Activated T-helper 1 cell treated with Interleukin-2 at 50 U/mL for 16 hours (primary cell): ENCODE measurements around the gene C11orf52.
"Not testable (repeated sequence)": the region's sequence is repeated elsewhere in the genome, so short reads cannot be mapped to it uniquely, and the experiment has no call there.

Source experiments
- DNase-seq: peaks from one replicate; pipeline ENCODE4 v3.0.0-alpha.2; 2020; ENCODE audit warnings: low read depth

Gene C11orf52, protein sequence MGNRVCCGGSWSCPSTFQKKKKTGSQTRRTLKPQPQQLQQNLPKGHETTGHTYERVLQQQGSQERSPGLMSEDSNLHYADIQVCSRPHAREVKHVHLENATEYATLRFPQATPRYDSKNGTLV

DNA sequence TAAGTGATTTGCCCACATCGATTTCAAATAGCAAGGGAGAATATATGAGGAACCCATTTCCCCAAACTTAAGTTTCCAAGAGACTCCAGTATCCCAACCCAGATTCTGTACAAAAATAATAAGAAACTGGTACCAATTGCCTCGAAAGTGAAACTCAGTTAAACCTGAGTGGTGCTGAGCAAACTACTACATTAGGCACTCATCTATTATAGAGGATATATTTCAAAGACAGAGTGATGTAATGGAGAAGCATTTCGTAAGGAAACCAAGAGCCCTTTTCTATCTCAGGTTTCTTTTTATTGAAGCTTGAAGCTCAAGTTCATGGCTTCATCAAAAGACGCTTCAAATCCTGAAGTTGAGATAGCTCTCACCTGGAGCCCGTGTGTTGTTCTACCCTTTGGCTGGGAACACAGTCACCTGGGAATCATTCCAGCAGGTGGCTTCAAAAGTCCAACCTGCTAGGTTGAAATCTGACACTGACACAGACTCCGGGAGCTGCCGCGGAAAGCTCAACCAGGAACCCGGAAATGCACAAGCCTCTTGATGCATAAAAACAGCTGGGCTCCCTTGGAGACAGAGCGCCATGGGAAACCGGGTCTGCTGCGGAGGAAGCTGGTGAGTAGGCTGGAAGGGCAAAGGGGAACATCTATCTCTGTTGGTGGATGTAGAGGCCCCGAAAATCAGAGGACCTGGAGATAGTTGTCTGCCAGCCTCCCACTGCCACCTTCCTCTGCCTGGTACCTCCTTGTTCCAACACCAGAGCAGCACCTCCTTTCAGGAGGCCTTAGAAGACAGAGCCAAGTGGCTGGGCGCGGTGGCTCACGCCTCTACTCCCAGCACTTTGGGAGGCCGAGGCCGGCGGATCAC, at the start of gene C11orf52:
Gene C11orf52 (plus strand): TSS at position 524 of the 867 bp plus-strand sequence. CDS start 60 bp downstream, at position 584.
- DNase-seq: no peak

DNA sequence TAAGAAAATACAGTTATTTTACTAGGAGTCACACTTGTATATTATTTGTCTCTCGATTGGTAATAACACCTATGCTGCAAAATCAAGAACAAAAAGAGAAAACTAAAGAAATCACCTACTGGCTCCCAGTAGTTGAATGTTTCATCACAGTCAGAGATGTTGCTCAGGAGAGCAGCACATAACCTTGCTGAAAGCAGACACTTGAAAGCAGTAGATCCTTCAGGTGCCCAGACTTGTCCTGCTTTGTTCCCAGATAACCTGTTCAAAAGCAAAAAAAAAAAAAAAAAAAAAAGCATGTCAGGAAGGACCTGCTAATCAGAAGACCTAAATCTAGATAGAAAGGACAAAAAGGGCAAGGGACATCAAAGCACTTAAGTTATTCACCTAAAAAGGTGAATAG, 48.6 kb upstream of the C11orf52 start:
- DNase-seq: no peak

DNA sequence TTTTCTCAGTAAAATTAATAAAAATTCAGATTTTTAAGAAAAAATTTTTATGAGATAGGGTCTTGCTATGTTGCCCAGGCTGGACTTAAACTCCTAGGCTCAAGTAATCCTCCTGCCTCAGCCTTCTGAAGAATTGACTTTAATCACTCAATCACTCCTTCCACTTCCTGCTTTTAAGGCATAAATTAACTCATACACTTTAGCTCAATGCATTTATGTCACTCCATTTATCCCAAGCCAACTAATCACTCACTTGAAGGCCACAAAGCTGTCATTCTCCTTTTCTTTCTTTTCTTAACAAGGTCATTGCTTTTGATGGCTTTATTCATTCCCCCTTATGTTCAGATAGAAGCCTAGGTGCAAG, 48.2 kb upstream of the C11orf52 start:
- no peak for DNase-seq

DNA sequence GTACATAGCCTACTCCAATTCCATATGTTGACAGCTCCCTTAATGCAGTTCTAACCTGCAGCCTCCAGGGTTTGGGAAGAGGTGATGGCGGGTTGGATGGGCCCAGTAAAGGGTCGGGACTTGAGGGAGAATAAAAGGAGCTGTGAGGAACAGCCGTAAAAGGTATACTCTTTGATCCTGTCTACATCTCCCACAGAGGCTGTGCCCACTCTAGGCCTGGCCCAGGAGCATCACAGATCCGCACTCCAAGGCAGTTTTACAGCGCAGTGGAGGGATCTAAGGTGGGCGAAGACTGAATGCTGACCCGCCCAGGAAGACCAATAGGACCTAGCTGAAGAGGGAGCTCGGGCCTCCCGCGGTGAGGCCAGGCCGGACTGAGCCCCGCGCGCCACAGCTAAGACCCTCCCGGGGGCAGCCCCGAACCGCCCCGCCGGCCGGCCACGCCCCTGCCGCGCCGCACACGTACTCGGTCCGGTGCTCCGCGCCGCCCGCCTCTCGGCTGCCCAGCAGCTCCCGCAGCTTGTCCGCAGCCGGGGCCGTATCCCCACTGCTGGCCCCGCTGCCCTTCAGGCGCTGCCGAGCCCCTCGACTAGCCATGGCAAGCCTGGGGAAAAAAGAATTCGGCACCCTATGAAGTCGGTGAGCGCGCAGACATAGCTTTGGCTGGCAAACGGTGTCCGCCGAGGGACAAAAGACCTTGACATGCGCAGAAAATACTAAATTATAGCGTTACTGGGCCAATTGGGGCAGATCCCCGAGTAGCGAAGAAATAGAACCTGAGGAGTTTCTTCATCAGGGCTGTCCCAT, 47.6 kb upstream of the C11orf52 start, which contains the start of gene ALG9:
Gene ALG9 (minus strand): TSS at position 696 of the 807 bp plus-strand sequence. CDS start 99 bp downstream, at position 597.
- peak; percentile 77 for DNase-seq

DNA sequence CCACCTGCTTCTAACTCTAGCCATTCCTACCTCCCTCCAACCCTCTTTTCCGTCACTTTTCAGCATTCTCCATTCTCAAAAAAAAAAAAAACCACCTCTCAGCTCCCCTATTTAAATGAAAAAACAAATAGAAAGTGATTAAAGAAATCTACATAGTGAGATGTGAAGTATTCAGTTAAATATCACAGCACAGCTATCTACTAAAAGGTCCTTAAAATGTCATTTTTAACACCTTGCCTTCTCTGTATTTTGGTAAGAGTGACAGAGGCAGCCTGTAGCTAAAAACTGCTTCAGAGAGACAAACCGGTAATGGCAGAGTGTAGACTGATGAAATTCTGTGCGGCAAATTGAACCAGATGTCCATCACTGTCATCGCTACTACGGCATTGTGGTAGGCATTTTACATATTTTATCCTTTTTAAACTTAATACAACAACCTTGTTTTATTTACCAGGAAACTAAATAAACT, 47.0 kb upstream of the C11orf52 start:
- DNase-seq: no peak

DNA sequence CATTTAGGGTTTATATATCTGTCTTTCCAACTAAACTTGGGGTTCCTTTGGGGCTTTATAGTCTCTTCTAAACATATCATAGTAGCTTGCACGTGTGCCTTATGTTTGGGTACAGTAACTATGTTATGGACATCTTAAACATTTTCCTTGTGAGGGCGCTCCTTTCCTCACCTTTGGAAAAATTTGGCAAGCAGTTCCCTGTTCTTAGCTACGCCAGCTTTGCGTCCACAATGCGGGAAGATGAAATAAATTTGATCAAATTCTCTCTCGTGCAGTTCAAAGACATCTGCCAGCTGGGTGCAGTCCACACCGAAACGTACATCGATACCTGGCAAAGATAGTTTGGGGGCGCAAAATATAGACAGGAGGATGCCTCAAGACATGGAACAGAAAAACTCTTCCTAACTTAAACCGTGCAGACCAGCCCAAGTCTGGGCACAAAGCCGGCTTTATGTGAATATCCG, 40.3 kb upstream of the C11orf52 start:
- no peak for DNase-seq

DNA sequence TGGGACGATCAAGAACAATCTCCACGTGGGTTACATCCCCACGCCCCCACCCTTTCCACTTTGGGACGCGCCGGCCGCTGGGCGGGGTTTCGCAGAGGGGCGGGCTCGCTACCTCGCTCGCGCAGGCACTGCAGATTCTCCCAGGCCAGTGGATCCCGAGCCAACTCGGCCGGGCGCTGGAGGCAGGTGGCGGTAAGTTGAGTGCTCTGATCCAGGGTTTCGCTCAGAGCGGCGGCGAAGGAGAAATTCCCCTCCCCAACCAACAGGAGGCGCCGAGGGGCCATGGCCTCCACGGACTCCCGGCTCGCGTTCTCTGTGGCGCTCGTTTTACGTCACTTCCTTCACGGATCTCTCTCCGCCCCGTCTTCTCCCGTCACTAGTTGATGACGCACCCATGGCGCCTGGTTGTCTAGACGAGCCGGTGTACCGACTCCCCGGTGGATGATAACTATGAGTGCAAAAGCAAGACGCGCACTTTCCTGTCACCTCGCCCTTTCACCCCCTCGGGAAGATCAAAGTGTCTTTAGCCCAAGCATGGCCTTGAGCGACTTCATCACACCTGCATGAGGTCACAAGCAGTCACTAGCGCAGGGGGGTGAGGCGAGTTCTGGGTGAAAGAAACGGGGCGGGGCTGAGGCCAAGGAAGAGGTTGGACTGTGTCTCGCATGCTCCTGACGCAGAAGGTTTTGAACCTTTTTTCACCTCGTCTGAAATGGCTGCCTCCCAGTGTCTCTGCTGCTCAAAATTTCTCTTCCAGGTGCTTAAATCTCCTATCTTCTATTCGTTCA, 39.7 kb upstream of the C11orf52 start, which contains the start of the genes CFAP68 and FDXACB1:
Gene CFAP68 (plus strand): TSS at position 693 of the 788 bp plus-strand sequence. CDS start 20 bp downstream, at position 713.
Gene FDXACB1 (minus strand): TSS at position 317 of the 788 bp plus-strand sequence. CDS start 33 bp downstream, at position 284.
- peak; percentile 87 for DNase-seq

DNA sequence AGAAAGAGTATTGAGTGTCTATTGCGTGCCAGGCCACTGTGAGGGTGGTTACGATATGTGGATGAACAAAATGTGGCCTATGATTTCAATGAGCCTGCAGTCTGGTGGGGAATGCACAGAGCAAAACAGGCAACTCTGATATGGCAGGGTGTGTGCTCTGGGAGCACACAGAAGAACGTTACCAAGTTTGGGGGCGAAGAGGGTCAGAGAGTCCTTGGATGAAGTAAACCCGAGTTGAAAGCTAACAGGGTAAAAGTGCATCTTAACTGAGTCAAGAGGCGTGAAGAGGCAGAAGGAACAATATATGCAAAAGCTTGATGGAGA, 39.1 kb upstream of the C11orf52 start:
- DNase-seq: no peak

DNA sequence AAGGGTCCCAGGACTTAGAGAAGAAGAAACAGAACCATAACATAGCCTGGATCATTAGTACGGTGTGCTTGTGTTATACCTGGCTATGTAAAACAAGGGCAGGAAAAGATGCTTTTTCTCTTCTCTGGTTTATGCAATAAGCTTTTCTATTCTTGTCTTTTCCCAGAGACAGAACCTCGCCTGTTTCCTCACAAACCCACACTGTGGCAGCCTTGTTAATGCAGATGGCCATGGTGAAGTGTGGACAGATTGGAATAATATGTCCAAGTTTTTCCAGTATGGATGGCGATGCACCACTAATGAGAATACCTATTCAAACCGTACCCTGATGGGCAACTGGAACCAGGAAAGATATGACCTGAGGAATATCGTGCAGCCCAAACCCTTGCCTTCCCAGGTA, 36.5 kb upstream of the C11orf52 start:
- DNase-seq: no peak

DNA sequence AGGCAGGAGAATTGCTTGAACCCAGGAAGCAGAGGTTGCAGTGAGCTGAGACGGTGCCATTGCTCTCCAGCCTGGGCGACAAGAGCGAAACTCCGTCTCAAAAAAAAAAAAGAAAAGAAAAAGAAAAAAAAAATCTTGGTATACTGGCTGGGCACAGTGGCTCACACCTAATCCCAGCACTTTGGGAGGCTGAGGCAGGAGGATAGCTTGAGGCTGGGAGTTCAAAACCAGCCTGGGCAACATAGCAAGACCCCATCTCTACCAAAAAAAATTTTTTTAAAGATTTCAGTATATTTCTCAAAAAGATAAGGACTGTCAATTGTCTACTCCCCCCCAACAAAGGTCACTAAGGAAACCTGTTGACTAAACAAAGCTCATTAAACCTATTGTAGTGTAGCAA, 33.7 kb upstream of the C11orf52 start:
- DNase-seq: not testable (repeated sequence)

DNA sequence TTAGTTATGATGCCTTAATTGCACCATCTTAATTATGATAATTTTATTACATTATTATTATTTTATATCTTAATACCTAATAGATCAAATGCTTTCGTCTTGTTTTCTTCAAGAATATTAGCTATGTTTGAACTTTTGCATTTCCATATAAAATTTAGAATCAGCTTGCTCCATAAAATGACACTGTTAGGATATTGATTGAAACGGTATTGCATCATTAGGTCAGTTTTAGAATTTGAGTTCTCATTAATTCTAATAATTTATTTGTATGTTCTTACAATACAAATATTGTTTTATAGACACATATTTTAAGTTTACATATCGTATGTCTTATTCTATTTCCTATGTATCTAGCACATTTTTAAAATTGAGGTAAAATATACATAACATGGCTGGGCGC, 32.7 kb upstream of the C11orf52 start:
- no peak for DNase-seq

DNA sequence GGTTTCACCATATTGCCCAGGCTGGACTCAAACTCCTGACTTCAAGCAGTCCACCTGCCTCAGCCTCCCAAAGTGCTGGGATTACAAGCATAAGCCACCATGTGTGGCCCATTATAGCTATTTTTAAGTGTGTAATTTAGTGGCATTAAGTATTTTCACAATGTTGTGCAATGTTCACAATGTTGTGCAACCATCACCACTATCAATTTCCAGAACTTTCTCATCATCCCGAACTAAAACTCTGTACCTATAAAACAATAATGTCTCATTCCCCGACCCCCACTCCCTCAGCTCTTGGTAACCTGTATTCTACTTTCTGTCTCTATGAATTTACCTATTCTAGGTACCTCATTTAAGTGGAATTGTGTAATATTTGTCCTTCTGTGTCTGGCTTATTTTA, 31.9 kb upstream of the C11orf52 start:
- DNase-seq: no peak

DNA sequence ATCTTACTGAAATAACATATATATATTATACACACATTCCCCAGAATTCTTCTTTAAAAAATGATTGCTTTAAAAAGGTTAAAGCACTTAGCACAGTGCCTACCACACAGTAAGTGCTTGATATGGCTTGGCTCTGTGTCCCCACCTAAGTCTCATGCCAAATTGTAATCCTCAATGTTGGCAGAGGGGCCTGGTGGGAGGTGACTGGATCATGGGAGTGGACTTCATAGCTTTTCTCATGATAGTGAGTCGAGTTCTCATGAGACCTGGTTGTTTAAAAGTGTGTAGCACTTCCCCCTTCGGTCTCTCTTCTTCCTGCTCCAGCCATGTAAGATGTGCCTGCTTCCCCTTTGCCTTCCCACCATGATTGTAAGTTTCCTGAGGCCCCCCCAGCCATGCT, 13.3 kb upstream of the C11orf52 start:
- no peak for DNase-seq

DNA sequence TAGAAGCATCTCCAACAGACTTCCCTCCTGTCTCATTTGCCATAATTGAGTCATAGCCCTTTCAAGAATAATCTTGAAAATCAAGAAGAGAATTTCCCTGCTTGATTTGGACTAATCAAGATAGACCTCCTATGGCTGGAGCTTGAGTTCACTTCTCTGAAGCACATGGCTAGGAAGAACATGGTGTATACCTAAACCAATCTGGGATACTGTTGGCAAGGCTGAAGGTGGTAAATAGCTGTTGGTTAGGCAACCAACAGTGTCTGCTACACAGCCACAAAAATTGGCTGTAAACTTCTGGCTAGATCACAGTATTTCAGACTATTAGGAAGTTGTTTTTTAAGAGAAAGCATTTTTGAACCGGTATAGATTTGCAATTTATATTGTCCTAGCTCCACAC, 12.0 kb upstream of the C11orf52 start:
- DNase-seq: no peak

DNA sequence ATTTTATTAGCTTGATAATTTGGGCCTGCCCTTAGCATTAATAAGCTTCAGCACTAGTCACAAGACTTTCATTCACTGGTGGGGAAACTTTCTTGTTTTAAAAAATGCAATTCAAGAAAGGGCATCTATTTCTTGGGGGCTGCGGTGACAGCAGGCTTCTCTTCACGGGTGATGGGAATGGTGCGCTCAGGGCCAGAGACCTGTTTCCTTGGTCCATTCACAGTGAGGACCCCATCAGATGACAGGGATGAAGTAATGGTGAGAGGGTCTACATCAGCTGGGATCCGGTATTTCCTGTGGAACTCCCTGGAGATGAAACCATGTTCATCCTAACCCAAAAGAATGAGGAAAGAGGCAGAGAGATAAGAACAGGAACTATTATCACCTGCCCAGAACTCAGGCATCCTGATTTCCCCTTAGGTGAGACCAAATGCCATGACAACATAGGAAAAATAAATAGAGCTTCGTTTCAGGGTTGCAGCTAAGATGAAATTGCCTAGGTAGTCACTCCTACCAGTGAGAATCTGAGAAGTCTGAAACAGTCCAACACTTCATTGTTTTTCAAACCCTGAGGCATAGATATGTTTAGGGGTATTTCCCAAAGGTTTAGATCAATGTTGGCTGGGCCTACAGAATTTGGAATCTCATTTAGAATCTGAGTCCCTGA, 9.9 kb upstream of the C11orf52 start:
- no peak for DNase-seq

DNA sequence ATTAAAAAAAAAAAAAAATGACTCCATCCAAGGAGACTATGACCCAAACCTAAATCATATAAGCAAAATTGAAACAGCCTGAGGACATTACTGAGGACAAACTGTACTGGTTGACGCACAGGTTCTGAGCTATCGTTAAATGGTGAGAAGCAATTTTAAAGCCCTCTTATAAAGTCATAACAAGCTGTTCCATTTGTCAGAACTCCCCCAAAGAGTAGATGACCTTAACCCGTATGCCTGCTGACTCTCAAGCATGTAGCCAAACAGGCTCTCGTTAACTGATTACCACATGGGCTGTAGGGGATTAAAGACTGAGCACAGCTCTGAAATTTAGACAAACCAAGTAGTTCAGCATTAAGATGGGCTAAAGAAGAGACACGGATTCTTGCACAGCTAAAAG, 9.3 kb upstream of the C11orf52 start:
- no peak for DNase-seq

DNA sequence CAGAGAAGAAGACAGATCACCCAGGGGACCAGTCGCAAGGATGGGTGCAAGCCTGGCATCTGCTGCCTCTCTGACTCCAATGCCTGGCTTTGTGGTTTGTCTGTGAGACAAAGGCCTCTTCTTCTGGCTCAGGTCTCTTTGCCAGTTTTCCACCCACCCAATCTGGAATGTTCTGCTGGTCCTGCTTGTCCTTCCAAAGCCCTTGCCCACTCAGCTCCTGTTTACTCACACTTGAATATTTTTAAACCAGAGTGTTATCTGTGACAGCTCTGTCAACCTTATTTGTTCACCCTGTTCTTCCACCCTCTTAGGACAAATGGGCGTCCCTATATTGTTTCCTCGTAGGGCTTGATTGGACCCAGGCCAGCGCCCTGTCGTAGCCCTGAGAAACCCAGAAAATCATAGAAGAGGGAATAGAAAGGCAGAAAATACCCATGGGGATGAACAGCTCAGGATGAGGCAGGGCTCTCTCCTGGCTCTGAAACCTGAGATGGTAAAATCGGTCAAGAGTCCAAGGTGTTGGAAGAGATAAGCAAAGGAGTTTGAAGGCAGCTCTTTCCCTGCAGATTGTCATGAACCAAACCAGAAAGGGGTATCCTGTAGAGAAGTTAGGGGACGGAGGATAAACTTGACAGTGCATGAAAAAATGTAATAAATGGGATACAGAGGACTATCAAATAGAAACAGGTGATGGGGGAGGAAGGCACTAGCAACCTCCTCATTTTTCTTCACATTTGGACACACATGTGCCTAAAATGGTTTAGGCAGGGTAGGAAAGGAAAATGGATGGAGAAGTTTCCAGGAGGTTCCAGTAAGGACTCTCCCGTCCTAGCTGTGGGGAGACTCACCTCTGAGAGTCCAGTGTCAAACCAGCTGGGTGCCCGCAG, 7.8 kb upstream of the C11orf52 start:
- DNase-seq: no peak

DNA sequence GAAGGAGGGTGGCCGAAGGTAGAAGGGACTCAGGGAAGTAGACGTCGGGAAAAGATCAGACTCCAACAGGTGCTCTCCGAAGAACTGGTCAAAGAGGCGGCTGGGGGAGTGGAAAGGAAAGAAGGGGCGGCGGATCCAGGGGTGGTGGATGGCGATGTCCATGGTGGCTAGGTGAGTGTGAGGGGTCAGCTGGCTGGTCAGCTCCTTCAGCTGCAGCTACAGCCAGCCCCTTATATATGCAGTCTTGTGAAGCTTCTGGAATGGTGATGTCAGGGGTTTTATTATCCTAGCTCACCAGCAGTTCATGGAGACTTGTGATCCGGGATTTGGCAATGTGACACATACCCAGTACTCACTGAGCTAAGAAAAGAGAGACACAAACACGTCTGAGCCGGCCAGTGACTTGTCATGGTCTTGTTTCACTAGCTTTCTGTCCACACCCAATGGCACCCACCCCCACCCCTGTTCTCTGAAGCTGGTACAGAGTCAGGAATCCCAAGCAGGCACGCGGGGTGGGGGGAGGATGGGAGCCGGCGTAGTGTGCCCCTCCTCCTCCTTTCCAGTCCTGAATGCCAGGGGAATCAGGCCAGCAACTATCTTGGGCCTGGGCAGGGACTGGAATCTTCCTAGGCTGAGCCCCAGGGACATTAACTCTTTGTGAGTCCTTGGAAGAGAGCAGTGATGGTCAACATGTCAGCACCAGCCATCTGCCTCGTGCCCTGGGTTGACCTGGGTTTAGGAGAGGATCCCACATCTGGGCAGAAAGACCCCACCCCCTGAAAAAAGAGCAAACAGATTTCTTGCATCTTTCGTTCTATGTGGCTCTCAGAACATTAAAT, 6.9 kb upstream of the C11orf52 start, which contains the start of gene CRYAB:
Gene CRYAB (minus strand): TSS at position 208 of the 839 bp plus-strand sequence. CDS start 46 bp downstream, at position 162.
- DNase-seq: no peak

DNA sequence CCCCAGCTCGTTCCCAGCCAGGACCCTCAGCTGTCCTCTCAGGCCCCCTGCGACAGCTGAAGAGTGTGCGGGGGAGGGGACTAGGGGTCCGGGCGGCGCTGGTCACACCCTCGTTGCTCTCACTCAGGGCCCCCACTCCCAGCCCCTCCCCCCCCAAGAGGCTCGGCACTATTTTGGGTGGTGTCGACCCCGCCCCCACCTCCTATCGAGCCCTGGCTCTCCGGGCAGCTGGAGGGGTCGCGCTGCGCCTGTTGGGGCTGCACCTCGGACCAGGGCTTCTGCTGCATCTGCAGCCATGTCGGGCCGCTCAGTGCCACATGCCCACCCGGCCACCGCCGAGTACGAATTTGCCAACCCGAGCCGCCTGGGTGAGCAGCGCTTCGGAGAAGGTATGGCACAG, 6.2 kb upstream of the C11orf52 start, which contains the start of gene HSPB2:
Gene HSPB2 (plus strand): TSS at position 200 of the 400 bp plus-strand sequence. CDS start 96 bp downstream, at position 296.
- DNase-seq: no peak
